ENCODE data around the gene SDK2.

GRCh38 chr17:73465953-73466230 lies 178.4 kb downstream of the SDK2 start:
- TF ChIP-seq GATA2 (IDR thresholded peaks at IDR 0.05; ENCODE audit: low read depth, low read length) (no peak), GATA3 (IDR thresholded peaks at IDR 0.05; ENCODE audit: low read depth, low read length) (no peak)

Data from SH-SY5Y (cell line).